ENCODE measurements around the gene CDS1. TPM values are rescaled to one million over a fixed set of nuclear protein-coding genes. Genes with fewer than 3 reads are reported as not detected.

The CDS1 gene
- total RNA-seq, 1 donor from 2014 or later, result 8.8 TPM

GRCh38 chr4:84666439-84666838 is 83.5 kb downstream of the CDS1 start:
- Histone ChIP-seq H3K4me3 (no peak overlapping the region), H3K9me3 (no peaks in the 10 kb centered on the region), H3K4me1 (no peaks in the 10 kb centered on the region), H3K36me3 (peaks cover 0 to 23% of the 10 kb centered on the region in 2 donors), H3K27ac (no peak overlapping the region), H3K27me3 (no peaks in the 10 kb centered on the region)
- no peak for DNase-seq (ENCODE audit: extremely low spot score in 2 of 2)
- TF ChIP-seq POLR2AphosphoS5 (IDR thresholded peaks at IDR 0.05; ENCODE audit: insufficient read depth in 1 of 2, low read depth in 1 of 2), result no peak
- no peak for TF ChIP-seq POLR2A (IDR thresholded peaks at IDR 0.05)
- TF ChIP-seq CTCF (IDR thresholded peaks at IDR 0.05), result no peak
- intact Hi-C loops (cut with DNase I), result no loop called here

DNA sequence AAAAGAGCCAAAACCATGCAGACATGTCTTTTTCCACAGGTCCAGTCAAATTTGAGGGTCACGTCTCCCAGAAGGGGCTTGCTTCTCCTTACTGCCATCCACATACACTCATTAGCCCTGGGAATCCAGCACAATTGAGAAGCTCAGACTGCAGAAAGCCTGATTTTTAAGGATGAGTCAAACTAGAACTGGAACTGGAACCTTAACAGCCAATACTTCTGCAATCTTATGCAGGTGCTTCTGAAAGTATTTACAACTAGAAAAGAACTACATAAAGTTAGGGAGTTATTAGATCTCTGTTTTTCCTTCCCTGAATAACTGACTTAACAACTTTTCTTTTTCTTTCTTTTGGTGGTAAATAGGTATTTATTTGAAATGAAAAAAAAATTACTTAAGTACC is 86.3 kb downstream of the CDS1 start:
- intact Hi-C loops (cut with DNase I), result no loop called here
- TF ChIP-seq CTCF (IDR thresholded peaks at IDR 0.05) (no peak), POLR2AphosphoS5 (IDR thresholded peaks at IDR 0.05; ENCODE audit: insufficient read depth in 1 of 2, low read depth in 1 of 2) (no peak), POLR2A (IDR thresholded peaks at IDR 0.05) (no peak)
- DNase-seq (ENCODE audit: extremely low spot score in 2 of 2), result no peak
- H3K9me3 ChIP-seq, result no peaks in the 10 kb centered on the region
- H3K4me3 ChIP-seq, result no peak overlapping the region
- H3K4me1 ChIP-seq, result no peaks in the 10 kb centered on the region
- H3K36me3 ChIP-seq, result peaks cover 0 to 39% of the 10 kb centered on the region in 2 donors
- no peak overlapping the region for H3K27ac ChIP-seq
- H3K27me3 ChIP-seq, result no peaks in the 10 kb centered on the region

GRCh38 chr4:84672177-84672576 is 89.2 kb downstream of the CDS1 start:
- Histone ChIP-seq H3K27me3 (no peaks in the 10 kb centered on the region), H3K36me3 (peaks cover 0 to 52% of the 10 kb centered on the region in 2 donors), H3K9me3 (no peaks in the 10 kb centered on the region), H3K4me1 (no peaks in the 10 kb centered on the region), H3K4me3 (no peak overlapping the region), H3K27ac (no peak overlapping the region)
- no peak for TF ChIP-seq POLR2AphosphoS5 (IDR thresholded peaks at IDR 0.05; ENCODE audit: insufficient read depth in 1 of 2, low read depth in 1 of 2)
- TF ChIP-seq POLR2A (IDR thresholded peaks at IDR 0.05), result no peak
- TF ChIP-seq CTCF (IDR thresholded peaks at IDR 0.05), result no peak
- DNase-seq (ENCODE audit: extremely low spot score in 2 of 2), result no peak
- intact Hi-C loops (cut with DNase I), result no loop called here

GRCh38 chr4:84673475-84674240 is 90.7 kb downstream of the CDS1 start:
- H3K27me3 ChIP-seq, result no peaks in the 10 kb centered on the region
- H3K4me3 ChIP-seq, result no peak overlapping the region
- intact Hi-C loops (cut with DNase I), result no loop called here
- no peak for DNase-seq (ENCODE audit: extremely low spot score in 2 of 2)
- H3K36me3 ChIP-seq, result peaks cover 0 to 67% of the 10 kb centered on the region in 2 donors
- H3K4me1 ChIP-seq, result no peaks in the 10 kb centered on the region
- no peak overlapping the region for H3K27ac ChIP-seq
- no peaks in the 10 kb centered on the region for H3K9me3 ChIP-seq
- TF ChIP-seq CTCF (IDR thresholded peaks at IDR 0.05) (no peak), POLR2AphosphoS5 (IDR thresholded peaks at IDR 0.05; ENCODE audit: insufficient read depth in 1 of 2, low read depth in 1 of 2) (no peak), POLR2A (IDR thresholded peaks at IDR 0.05) (no peak)

GRCh38 chr4:84677093-84677492 is 94.2 kb downstream of the CDS1 start:
- Histone ChIP-seq H3K9me3 (no peaks in the 10 kb centered on the region), H3K27ac (no peak overlapping the region), H3K4me3 (no peak overlapping the region), H3K36me3 (peaks cover 0 to 58% of the 10 kb centered on the region in 2 donors), H3K4me1 (no peaks in the 10 kb centered on the region), H3K27me3 (no peaks in the 10 kb centered on the region)
- intact Hi-C loops (cut with DNase I), result no loop called here
- DNase-seq (ENCODE audit: extremely low spot score in 2 of 2), result no peak
- no peak for TF ChIP-seq POLR2AphosphoS5 (IDR thresholded peaks at IDR 0.05; ENCODE audit: insufficient read depth in 1 of 2, low read depth in 1 of 2)
- no peak for TF ChIP-seq POLR2A (IDR thresholded peaks at IDR 0.05)
- TF ChIP-seq CTCF (IDR thresholded peaks at IDR 0.05), result no peak
